ENCODE measurements around the gene PERM1.

- no peak for TF ChIP-seq ZNF274 (IDR thresholded peaks at IDR 0.05; ENCODE audit: low read depth, low read length)
- TF ChIP-seq SUZ12 (IDR thresholded peaks at IDR 0.05; ENCODE audit: extremely low read depth, insufficient read depth, insufficient read length) = no peak
Measured at GRCh38 chr1:975365-975764, 6.5 kb downstream of the PERM1 start.
